CD4-positive, alpha-beta T cell treated with Interleukin-2 at 100 ng/mL for 4 hours (primary cell): ENCODE measurements around the gene TRAPPC10.
"Not testable (repeated sequence)": the region's sequence is repeated elsewhere in the genome, so short reads cannot be mapped to it uniquely, and the experiment has no call there.

Experiments used
- DNase-seq: peaks from one replicate; pipeline ENCODE4 v3.0.0-alpha.2; 2020; ENCODE audit warnings: low spot score

The TRAPPC10 gene

GRCh38 chr21:44089001-44089911, 77.1 kb downstream of the TRAPPC10 start:
- peak; percentile 66 for DNase-seq

DNA sequence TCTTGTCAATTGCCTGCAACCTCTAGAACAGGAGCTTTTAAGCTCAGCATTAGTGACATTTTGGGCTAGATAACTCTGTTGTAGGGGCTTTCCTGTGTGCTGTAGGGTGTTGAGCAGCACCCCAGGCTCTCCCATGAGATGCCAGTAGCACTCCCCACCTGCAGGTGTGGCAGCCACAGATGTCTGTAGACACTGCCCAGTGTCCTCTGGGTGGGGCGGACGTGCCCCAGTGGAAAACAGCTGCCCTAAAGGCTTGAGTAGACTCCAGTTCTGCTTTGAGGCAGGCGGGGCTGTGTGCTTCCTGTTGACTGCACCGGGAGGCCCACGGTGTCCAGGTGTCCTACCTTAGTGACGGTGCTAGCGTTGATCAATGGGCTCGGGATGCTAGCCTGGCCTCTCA, 78.2 kb downstream of the TRAPPC10 start:
- no peak for DNase-seq

DNA sequence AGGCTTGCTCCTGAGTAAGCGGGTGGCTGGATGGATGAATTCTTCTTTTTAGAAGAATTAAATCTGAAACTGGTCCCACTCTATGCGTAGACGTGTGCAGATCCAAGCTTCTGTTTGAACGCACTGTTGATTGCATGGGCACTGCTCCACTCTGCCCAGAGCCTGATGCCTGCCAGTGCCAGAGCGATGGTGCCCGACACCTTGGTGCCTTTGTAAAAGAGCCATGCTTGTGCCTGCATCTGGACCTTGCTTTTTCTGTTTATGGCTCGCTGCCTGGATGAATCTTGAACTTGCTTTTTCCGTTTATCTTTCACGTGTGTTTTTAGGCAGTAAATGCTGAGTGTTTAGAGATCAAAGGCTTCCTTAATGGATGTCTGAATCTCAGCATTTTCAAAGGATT, 80.1 kb downstream of the TRAPPC10 start:
- DNase-seq: no peak

DNA sequence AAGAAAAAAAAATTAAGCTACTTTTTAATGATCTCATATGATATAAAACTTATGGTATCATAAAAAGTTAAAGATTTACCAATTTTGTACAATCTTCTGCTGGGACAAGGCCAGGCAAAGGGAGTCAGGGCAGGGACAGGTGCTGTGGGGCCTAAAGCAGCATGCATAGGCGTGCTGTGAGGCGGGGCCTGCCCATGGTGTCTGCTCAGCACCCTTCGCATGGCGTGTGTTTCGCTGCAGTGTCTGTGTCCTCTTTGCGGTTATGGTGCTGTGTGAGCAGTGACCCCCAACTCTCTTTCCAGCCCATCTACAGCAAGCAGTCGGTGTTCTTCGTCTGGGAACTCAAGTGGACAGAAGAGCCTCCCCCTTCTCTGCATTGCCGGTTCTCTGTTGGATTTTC, 81.7 kb downstream of the TRAPPC10 start:
- DNase-seq: no peak

DNA sequence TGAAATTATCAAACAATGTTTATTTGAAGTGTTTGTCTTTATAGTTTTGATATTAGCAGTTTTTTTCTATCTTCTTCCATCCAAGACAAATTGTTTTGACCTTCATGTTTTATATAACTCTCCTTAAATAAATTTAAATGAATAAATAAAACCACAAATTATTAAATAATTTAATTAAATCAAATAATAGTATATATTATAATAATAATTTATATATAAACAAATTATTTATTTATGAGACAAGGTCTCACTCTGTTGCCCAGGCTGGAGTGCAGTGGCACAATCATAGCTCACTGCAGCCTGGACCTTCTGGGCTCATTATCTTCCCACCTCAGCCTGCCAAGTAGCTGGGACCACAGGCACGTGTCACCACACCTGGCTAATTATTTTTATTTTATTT, 82.7 kb downstream of the TRAPPC10 start:
- no peak for DNase-seq

GRCh38 chr21:44098507-44098906, 86.4 kb downstream of the TRAPPC10 start:
- not testable (repeated sequence) for DNase-seq

DNA sequence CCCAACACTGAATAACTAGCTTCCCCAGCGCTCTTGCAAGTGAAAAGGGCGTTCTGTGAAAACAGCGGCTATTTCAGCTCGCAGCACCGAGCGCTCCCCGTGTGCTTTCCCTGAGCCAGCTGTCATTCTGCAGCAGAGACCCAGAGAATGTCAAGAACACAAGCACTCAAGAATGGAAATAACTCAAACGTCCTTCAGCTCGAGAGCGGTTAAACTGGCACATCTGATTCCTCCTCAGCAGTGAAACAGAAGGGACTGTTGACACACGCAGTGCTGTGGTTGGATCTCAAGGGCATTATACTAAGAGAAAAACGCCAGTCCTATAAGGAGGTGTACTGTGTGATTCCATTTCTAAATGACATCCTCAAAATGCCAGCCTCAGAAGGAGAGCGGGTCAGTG, 86.9 kb downstream of the TRAPPC10 start:
- not testable (repeated sequence) for DNase-seq

DNA sequence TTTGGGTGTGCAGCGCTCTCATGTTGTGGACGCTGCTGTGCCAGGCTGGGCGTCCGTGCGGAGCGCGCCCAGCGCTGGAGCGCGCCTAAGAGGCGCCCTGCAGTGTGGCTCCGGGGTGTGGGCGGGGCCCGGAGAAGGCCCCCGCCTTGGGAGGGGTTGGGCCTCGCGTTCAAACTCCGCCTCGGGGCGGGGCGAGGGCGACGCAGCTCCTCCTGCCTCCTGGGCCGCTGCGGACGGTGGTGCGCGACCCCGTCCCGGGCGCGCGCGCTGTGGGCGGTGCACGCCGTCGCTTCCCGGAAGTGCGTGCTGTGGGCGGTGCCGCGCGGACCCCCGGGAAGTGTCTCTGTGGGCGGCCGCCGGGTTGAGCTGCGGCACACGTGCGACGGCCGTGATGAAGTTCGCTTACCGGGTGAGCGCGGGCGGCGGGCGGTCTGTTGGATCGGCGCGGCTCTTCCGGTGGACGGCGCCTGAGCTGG, 95.0 kb downstream of the TRAPPC10 start, which contains the start of gene PWP2:
Gene PWP2, plus strand, starts transcription at position 374 of the 476 bp plus-strand sequence. Its CDS starts 18 bp downstream, at position 392.
- peak; percentile 44 for DNase-seq

GRCh38 chr21:44107589-44107988, 95.5 kb downstream of the TRAPPC10 start:
- not testable (repeated sequence) for DNase-seq

DNA sequence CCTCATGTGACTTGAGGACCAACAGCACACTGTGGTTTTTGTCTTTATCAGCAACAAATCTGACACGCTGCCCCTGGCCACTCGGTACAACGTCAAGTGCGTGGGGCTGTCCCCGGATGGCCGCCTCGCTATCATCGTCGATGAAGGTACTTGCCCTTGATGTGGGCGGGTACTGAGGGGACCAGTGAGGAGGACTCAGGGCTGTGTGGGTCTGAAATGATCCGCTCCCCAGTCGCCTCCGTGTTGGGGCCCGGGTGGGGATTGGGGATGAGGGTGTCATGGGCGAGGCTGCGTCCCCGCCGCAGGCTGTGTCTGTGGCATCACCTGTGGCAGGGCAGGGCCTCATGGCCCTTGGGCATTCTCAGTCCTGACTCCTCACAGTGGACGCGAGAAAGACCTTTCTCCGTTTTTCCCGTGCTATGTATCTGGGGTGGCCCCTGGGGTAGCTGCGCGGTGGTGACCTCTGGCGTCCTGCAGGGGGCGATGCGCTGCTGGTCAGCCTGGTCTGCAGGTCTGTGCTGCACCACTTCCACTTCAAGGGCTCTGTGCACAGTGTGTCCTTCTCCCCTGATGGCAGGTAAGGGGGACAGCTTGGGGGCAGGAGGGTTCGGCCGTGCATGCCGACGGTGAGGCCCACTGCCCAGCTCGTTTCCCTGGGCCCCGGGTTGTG, 101.7 kb downstream of the TRAPPC10 start:
- not testable (repeated sequence) for DNase-seq

DNA sequence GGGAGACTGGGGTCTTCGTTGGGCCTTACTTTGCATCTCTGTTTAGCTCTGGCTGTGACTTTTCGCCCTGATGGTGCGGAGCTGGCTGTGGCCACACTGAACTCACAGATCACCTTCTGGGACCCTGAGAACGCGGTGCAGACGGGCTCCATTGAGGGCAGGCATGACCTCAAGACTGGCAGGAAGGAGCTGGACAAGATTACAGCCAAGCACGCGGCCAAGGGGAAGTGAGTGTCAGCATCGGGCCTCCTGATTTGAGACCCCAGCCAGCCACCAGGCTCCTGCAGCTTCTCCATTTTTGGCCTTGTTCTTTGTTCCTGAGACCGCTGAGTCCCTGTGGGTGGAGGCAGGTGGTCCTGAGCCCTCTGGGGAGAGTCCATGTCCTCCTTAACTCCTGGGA, 110.0 kb downstream of the TRAPPC10 start:
- not testable (repeated sequence) for DNase-seq

GRCh38 chr21:44127827-44128226, 115.7 kb downstream of the TRAPPC10 start:
- DNase-seq: not testable (repeated sequence)

- DNase-seq: not testable (repeated sequence)
Measured at GRCh38 chr21:44133715-44134057, 121.6 kb downstream of the TRAPPC10 start.

DNA sequence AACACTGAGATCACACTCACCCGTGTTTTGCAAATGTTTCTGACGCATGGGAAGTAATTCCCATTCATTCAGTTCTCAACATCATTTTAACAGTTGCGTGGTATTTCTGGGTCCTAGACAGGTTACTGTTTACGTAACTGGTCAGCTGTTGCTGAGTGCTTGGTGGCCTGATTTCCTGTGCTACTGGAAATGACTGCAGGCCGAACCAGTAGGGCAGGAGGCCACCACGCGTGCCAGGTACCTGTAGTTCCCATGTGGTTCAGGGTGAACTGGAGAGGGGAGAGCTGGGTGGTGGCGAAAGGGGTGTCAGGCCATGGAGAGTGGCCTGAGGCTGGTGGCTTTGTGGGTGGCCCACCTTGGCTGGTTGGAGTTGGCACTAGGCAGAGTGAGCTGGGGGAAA, 122.6 kb downstream of the TRAPPC10 start:
- DNase-seq: not testable (repeated sequence)

- DNase-seq: peak; percentile 46
Measured at GRCh38 chr21:44138039-44138438, 125.9 kb downstream of the TRAPPC10 start.

DNA sequence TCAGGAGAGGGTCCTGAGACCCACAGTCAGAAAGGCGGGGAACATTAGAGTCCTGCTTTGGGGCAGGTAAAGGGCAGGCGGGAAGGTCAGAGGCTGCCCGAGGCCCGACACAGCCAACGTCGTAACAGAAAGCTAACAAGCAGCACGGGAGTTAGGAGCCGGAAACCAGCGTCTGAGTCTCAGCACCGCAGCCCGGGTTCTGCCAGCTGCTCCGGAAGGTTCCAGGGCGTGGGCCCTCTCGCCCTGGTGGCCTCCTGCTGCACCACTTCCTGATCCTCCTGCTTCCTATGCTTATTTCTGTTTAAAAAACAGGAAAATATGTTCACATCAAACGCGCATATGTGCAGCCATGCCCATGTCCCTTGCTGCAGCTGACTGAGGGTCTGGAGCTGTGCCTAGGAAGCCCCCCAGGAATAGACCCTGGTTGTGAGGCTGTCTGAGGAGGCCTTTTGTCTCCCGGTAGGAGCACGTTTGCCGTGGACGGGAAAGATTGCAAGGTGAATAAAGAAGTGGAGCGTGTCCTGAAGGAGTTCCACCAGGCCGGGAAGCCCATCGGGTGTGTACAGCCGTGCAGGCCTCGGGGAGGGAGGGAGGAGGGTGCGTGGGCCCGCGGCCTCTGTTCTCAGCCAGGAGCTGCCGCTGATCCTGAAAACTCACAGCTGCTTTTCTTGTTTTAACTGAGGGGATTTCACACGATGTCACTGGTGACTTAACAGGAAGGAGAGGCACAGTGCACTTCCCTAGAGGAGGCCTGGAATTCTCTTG, 127.9 kb downstream of the TRAPPC10 start:
- DNase-seq: not testable (repeated sequence)

DNA sequence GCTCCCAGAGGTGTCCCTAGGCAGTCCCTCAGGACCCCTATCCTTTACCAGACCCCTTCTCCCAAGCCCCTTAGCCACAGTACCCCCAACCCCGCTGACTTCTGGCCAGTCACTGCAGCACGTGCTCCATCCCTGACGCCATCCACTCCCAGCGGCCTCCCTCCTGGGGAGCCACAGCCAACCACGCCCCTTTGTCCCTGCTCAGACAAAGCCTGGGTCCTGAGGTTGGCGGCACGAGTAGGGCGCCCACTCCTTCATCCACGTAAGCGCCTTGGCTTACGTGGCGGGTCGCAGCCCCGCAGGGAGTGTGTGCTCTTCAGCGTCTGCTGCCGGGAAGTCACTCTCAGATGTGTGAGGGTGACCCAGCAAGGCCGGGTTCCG, 128.4 kb downstream of the TRAPPC10 start:
- DNase-seq: not testable (repeated sequence)

DNA sequence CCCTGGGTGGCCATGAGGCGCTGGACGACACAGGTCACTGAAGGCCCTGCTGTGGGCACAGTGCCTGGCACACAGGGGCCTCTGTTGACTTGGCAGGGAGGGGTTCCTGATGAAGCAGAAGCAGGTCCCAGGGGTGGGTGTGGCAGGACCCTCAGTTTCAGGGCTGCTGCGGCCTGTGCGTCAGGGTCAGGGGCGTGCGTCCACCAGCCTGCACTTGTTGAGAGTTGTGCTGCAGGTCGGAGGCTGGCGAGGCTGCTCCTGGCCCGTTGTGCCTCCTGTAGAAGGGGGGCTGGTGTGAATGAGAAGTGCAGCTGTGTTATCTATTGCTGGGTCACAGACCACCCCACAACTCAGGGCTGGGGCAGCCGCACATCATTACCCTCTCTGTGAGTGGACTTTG, 130.4 kb downstream of the TRAPPC10 start:
- not testable (repeated sequence) for DNase-seq

- peak; percentile 42 for DNase-seq
Measured at GRCh38 chr21:44143380-44143779, 131.3 kb downstream of the TRAPPC10 start.

GRCh38 chr21:44143996-44144395, 131.9 kb downstream of the TRAPPC10 start:
- not testable (repeated sequence) for DNase-seq

GRCh38 chr21:44144784-44145602, 132.9 kb downstream of the TRAPPC10 start:
- DNase-seq: not testable (repeated sequence)
